OCI-LY1 (cell line): Measurements from ENCODE around the gene IGFBP5.

Experiments
- EZH2 ChIP-seq: fragments of 200-600 bp; sonication (generic), shearing (Covaris generic); IDR thresholded peaks from 2 replicates; pipeline ENCODE4 v1.8.0; 2017; ENCODE audit warnings: borderline replicate concordance, mixed run types, mild to moderate bottlenecking, antibody characterized with exemption, low read length, moderate library complexity, mixed read lengths
- TF ChIP-seq, protein P1 (sequence below): fragments of 200-600 bp; sonication (generic), shearing (Covaris generic); IDR thresholded peaks from 2 replicates; pipeline ENCODE4 v1.5.1; 2017; ENCODE audit warnings: mild to moderate bottlenecking, antibody characterized with exemption, low read length, moderate library complexity, mixed read lengths

DNA sequence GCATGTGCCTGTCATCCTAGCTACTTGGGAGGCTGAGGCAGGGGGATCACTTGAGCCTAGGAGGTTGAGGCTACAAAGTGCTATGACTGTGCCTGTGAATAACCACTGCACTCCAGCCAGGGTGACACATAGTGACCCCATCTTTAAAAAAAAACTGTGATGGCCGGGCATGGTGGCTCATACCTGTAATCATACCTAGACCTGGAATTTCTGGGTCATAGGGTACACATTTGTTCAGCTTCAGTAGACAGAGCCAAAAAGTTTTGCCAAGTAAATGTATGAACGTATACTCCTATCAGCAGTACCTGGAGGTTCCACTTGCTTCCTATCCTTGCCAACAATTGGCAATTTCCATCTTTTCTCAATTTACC lies 68.5 kb downstream of the IGFBP5 start:
- TF ChIP-seq, protein P1, sequence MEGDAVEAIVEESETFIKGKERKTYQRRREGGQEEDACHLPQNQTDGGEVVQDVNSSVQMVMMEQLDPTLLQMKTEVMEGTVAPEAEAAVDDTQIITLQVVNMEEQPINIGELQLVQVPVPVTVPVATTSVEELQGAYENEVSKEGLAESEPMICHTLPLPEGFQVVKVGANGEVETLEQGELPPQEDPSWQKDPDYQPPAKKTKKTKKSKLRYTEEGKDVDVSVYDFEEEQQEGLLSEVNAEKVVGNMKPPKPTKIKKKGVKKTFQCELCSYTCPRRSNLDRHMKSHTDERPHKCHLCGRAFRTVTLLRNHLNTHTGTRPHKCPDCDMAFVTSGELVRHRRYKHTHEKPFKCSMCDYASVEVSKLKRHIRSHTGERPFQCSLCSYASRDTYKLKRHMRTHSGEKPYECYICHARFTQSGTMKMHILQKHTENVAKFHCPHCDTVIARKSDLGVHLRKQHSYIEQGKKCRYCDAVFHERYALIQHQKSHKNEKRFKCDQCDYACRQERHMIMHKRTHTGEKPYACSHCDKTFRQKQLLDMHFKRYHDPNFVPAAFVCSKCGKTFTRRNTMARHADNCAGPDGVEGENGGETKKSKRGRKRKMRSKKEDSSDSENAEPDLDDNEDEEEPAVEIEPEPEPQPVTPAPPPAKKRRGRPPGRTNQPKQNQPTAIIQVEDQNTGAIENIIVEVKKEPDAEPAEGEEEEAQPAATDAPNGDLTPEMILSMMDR, result no peak
- TF ChIP-seq EZH2, result no peak
